HL-60 (cell line): ENCODE measurements around the gene PAX5.

Source experiments
- DNase-seq, 2 experiments: peaks; one replicate each; pipeline ENCODE4 v3.0.0-alpha.2; 2010 to 2020; ENCODE audit warnings: low read depth in 1 of 2, low spot score in 1 of 2
- H3K27ac ChIP-seq: fragments of 250-450 bp; sonication (Bioruptor Pico); replicated peaks from 2 replicates; pipeline ENCODE4 v1.5.1; 2020; ENCODE audit warnings: mild to moderate bottlenecking, moderate library complexity
- H3K27me3 ChIP-seq: fragments of 250-450 bp; sonication (Bioruptor Pico); 2 replicates; pipeline ENCODE4 v1.5.1; 2021; ENCODE audit warnings: mild to moderate bottlenecking, moderate library complexity; ENCODE audit not compliant: insufficient read depth, poor library complexity, severe bottlenecking
- H3K4me3 ChIP-seq: replicated peaks from 2 replicates; pipeline ENCODE4 v1.5.1; 2011; ENCODE audit warnings: mild to moderate bottlenecking, control low read depth, low read length; ENCODE audit not compliant: insufficient read depth
- CTCF ChIP-seq: IDR thresholded peaks from one replicate; pipeline ENCODE4 v1.5.1; 2011; ENCODE audit warnings: low read length, control low read depth, inconsistent platforms; ENCODE audit not compliant: insufficient read depth
- GABPA ChIP-seq: IDR thresholded peaks from 2 replicates; pipeline ENCODE4 v1.6.1; 2012; ENCODE audit warnings: low read depth
- POLR2AphosphoS5 ChIP-seq: IDR thresholded peaks from 2 replicates; pipeline ENCODE4 v1.6.1; 2012; ENCODE audit warnings: low read depth
- SPI1 ChIP-seq: IDR thresholded peaks from 2 replicates; pipeline ENCODE4 v1.6.1; 2012; ENCODE audit warnings: low read depth, mild to moderate bottlenecking, borderline replicate concordance
- TF ChIP-seq, protein P1 (sequence below): IDR thresholded peaks from 2 replicates; pipeline ENCODE4 v1.6.1; 2012; ENCODE audit warnings: low read depth; ENCODE audit not compliant: insufficient replicate concordance

The PAX5 gene

DNA sequence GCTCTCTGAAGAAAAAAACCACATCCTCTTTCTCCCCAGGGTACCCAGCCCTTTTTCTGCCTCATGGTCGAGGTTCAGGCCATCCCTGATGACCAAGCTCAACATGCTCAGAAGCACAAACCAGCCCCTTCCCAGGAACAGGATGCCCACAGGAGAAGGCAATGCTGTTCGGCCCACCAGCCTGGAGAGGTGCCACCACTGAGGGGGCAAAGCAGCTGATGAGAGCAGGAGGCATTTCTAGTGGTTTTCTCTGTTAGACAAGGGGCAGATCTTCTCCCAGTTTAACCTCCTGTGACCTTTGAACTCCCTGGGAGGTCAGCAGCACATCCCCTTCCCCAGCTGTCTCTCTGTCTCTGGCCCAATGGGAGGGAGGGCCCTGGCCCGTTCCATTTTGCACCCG, 73.0 kb downstream of the PAX5 start:
- no peak for DNase-seq
- Histone ChIP-seq H3K4me3 (no peak overlapping the region), H3K27ac (no peak overlapping the region), H3K27me3 (no peaks in the 10 kb centered on the region)
- no peak for TF ChIP-seq POLR2AphosphoS5
- TF ChIP-seq SPI1, result no peak
- TF ChIP-seq, protein P1, sequence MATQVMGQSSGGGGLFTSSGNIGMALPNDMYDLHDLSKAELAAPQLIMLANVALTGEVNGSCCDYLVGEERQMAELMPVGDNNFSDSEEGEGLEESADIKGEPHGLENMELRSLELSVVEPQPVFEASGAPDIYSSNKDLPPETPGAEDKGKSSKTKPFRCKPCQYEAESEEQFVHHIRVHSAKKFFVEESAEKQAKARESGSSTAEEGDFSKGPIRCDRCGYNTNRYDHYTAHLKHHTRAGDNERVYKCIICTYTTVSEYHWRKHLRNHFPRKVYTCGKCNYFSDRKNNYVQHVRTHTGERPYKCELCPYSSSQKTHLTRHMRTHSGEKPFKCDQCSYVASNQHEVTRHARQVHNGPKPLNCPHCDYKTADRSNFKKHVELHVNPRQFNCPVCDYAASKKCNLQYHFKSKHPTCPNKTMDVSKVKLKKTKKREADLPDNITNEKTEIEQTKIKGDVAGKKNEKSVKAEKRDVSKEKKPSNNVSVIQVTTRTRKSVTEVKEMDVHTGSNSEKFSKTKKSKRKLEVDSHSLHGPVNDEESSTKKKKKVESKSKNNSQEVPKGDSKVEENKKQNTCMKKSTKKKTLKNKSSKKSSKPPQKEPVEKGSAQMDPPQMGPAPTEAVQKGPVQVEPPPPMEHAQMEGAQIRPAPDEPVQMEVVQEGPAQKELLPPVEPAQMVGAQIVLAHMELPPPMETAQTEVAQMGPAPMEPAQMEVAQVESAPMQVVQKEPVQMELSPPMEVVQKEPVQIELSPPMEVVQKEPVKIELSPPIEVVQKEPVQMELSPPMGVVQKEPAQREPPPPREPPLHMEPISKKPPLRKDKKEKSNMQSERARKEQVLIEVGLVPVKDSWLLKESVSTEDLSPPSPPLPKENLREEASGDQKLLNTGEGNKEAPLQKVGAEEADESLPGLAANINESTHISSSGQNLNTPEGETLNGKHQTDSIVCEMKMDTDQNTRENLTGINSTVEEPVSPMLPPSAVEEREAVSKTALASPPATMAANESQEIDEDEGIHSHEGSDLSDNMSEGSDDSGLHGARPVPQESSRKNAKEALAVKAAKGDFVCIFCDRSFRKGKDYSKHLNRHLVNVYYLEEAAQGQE, result no peak

DNA sequence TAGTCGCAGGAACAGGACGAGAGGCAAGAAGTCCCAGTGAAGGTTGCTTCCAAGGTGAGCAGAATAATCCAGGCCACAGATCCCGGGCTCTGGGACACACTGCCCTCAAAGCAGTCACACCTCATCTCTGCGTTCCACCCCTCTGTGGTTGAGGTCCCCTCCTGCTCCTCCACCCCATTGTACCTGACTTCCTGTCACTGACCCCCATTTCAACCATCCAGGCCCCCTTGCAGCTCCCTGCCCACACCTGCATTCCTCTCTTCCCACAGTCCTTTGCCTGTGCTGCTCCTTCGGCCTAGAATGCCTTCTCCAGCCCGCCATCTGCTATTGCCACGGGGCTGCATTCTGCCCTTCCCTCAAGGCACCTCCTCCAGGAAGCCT, 73.5 kb downstream of the PAX5 start:
- DNase-seq, result no peak

GRCh38 chr9:36959681-36960574, 74.1 kb downstream of the PAX5 start:
- no peak overlapping the region for H3K27ac ChIP-seq
- DNase-seq, result no peak
- no peaks in the 10 kb centered on the region for H3K27me3 ChIP-seq
- TF ChIP-seq CTCF, result no peak
- TF ChIP-seq, protein P1, result no peak
- TF ChIP-seq POLR2AphosphoS5, result no peak
- TF ChIP-seq GABPA, result no peak
- TF ChIP-seq SPI1, result no peak
- H3K4me3 ChIP-seq, result no peak overlapping the region

More for the DNA sequence above, 73.5 kb downstream of the PAX5 start:
- no peak overlapping the region for H3K27ac ChIP-seq
- no peak for TF ChIP-seq SPI1
- TF ChIP-seq CTCF, result no peak
- TF ChIP-seq, protein P1, result no peak
- H3K27me3 ChIP-seq, result no peaks in the 10 kb centered on the region
- H3K4me3 ChIP-seq, result no peak overlapping the region
